GM21360 (cell line): ENCODE data around the gene POLR3G.

Experiments used
- ATAC-seq: cut with Tn5 transposase; IDR thresholded peaks from one replicate; pipeline ENCODE4 v1.9.1; 2021; ENCODE audit warnings: mild to moderate bottlenecking, moderate library complexity; ENCODE audit not compliant: unreplicated experiment

Gene POLR3G, protein sequence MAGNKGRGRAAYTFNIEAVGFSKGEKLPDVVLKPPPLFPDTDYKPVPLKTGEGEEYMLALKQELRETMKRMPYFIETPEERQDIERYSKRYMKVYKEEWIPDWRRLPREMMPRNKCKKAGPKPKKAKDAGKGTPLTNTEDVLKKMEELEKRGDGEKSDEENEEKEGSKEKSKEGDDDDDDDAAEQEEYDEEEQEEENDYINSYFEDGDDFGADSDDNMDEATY

DNA sequence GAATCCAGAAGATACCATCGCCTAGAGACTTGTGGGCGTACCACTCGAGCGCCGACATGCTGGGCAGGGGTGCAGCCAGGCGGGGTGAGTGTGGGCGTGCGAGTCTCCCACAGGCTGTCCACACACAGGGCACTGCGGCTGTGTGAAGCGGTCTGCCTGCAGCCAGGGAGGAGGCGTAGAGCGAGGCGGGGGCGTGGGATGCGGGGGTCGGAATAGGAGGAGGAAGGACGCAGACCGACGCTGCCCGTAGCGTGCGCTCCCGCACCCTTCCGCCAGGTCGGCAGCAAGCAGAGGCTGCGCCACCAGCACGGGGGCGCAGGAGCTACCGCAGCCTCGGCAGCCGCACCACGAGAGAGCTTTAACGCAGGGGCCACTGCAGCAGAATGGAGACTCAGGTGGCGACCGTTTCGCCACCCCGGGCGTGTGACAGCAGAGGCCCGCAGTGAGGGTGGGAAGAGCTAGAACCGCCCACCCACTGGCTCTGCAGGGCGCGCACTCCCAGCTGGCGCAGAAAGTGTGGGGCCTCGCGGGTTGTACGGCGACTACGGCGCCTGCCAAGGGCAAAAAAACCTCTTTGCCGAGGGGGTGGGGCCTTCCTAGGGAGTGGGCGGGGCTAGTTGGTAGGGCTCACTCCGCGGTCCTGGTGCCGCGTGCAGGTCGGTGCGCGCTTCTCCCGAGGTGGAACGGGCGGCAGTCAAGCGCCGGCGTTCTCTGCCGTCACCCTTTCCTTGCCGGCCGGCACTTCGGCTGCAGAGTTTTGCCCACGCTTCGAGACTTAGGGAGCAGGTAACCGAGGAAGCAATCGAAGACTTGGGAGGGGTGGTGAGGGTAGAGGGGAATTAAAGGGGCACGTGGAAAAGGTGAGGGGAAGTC lies at the start of gene POLR3G, which contains the start of gene MBLAC2:
POLR3G (plus strand) TSS at position 630 of the 873 bp plus-strand sequence. CDS start 10,704 bp downstream, outside the sequence.
MBLAC2 (minus strand) TSS at position 537 of the 873 bp plus-strand sequence; CDS start at position 58, 479 bp downstream.
- ATAC-seq, result peak; percentile 76

DNA sequence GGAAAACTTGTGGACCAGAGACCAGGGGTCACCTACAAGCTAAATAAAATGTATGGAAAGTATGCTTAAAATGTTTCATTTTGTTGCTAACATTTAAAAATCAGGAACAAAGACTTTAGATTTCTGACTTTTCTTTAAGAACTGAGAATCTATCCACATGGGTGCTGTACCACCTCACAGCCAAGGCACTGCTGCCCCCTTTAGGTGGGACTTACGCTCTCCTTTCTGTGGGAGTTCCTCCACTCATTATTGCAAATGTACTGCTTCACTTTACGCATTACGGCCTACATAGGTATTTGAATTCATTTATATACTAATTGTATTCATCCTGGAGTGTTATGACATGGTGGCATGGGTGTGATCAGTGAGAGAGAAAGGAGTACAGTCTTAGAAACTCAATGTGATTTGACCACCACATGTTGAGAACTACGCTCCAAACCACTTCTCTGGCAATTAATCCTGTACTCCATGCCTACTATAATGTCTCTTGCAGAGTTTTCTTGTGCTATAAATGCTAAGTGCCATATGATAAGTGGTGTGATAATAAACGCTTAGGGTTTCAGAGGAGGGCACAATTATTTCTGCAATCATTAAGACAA lies 40.4 kb upstream of the POLR3G start:
- ATAC-seq, result peak; percentile 80

DNA sequence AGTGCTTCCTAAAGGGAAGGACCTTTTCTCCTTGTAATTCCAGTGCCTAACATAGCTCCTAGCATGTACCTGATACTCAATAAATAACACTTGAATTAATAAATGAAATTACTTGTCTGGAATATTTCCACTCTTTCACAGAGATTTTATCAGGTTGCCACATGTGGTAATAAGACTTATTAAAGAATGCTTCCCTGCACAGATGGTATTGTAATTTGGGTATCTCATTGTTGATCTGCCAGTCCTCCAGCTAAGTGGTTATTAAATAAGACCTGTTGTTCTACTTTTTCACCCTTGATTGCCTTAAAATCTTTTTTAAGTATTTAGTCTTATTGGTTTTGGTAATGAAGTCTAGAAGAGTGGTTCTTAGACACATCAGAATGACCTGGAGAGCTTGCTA lies 37.0 kb upstream of the POLR3G start:
- ATAC-seq, result no peak

DNA sequence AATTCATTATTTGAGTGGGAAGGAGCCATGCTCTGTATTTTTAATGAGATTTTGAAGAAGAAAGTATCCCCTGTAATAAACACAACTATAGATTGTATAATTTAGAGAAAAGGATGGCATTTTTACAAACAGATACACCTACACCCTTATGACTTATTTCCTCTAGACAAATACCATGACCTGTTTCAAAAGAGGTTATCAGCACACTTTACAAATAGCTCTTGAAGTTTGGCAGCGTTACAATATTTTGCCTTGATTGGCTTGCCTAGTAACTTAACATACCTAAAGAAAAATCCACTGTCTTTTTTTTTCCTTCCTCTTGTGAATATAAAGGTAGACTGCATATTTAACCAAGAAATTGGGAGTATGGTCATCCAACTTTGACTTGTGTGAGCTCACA lies 36.6 kb upstream of the POLR3G start:
- ATAC-seq, result no peak

DNA sequence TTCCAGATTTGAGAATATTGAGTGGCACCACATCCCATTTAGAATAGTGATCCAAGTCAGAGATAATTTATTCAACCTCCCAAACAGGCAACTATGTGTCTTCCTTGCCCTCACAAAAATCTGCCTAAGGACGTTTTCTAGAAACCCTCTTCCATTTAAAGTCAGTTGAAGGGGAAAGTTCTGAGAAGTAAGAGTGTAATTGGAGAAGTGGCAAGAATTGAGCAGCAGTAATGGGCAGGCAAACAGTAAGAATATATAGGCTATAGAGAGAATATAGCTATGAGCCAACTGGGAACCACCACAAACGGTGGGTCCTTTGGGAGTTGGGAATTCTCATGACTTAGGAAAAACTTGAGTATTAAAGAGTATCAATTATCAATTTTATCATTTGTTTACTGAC lies 34.0 kb upstream of the POLR3G start:
- no peak for ATAC-seq

DNA sequence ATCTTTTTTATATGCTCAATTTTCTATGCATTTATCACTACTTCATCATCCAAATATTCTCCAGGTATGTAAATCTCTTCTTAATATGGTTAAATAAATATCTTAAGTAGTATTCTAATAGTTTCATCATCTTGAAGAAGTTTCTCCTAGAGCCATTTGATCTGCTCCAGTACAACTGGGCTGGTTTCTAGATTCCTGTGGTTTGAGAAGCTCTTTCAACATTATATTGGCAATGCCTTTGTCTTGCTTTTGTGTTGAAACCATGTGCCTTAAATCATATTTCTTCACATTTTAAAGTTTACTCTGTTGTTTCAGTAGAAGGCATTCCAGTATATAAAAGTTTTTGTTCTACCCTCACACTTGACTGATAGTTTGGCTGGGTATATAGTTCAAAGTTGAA lies 27.7 kb upstream of the POLR3G start:
- ATAC-seq, result no peak

DNA sequence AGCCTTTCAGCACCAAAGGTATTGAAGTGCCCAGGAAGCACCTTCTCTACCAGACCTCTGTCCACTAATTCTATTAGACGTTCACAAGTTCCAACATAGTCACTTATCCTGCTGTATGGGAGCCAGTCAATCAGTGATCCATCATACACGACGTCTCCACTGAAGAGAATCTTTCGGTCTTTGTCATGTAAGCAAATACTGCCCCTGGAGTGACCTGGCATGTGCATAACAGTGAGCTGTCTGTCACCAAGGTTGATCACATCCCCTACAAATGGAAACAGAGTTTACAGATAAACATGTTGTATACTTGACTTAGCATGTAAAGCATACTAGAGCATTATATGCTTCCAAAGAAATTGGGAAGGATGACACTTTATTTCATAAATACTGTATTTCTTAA lies 13.4 kb upstream of the POLR3G start:
- no peak for ATAC-seq

DNA sequence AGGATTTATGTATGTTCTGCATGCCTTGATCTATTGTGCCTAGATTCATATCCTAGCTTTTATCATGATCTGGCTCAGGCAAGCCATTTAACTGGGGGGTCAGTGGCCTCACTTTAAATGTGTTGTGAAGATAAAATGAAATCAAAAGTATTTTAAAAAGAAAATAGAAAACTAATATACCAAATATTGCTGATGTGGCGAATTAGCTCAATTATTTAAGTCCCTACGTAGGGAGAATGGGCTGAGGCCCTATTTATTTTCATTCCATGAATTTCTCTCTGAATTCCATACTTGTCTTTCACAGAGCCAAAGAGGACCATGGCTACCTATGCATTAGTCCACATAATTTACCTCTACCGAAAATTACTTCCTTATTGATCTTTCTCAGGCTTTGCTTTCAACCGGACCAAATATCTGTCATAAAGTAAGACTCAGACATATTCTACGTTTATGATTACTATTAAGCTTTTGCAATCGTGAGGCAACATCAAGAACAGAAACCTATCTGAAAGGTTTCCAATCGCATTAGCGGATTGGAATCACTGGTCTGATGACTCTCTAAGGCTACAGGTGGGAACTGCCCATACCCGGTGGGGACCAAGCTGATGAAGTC lies 1.8 kb upstream of the POLR3G start:
- ATAC-seq, result peak; percentile 2

DNA sequence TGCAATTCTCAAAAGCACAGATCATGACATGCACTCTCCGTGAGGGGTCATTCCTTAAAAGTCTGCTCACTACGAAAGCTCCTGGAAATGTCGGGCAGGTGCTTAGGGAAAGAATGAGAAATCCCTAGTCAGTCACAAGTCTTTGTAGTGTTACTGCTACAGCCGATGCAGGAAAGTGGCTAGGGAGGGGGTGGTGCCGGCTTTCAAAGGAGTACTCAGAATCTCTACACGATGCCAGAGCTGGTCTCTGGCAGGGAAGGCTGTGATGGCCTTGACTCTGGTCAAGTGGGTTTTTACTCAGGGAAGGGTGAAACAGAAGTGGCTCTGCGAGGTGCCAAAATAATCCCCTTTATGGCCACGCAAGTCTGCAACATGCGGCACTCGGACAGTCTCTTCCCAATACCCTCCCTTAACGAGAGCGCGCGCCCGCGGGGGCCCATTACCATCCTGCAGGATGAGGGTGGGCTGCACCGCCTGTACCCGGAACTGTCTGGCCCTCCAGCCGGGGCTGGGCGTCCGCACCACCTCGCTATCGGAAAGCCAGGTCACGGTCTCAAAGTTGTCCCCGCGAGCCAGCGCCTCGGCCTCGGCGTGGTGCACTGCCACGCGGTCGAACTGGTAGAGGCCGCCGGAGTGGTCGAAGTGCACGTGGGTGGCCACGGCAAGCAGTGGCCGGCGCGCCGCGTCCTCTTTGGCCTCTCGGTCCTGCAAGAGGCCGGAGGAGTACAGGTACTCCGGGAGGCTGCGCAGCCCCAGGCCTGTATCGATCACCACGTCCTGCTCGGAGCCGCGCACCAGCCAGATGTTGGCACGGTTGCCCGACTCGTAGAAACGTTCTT lies 1.0 kb upstream of the POLR3G start:
- peak; percentile 17 for ATAC-seq

DNA sequence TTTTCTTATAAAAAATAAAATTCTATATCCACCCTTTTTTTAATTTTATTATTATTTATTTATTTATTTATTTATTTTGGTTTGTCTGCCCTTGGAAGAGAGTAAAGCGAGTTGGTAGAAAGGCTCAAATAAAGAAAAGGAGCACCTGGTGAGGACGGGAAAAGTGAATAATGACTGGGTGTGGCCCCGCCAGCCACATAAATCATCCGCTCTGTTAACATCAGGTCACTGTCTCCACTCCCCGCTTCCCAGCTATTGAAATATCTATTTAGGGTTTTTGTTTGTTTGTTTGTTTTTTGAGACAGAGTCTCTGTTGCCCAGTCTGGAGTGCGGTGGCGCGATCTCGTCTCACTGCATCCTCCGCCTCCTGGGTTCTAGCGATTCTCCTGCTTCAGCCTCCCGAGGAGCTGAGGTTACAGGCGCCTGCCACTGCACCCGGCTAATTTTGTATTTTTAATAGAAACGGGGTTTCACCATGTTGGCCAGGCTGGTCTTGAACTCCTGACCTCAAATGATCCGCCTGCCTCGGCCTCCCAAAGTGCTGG lies 844 bp downstream of the POLR3G start:
- no peak for ATAC-seq

DNA sequence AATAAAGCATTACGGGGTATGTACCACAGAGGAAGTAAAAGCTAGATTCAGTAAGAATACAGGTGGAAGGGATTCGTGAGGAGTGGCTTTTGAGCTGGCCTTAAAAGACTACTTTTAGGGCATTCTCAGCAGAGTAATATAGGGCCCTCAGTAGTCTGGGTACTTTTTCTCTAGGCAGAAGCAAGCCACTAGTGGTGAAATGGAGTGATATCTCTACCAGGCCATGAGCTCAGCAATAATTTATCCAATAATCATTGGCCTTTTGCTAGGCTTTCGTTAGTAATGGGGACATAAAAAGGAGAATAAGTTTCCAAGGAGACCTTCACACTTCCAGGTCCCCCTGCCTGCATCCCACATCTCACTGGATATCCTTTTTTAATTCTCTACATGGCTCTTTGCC lies 1.7 kb downstream of the POLR3G start:
- ATAC-seq, result no peak

DNA sequence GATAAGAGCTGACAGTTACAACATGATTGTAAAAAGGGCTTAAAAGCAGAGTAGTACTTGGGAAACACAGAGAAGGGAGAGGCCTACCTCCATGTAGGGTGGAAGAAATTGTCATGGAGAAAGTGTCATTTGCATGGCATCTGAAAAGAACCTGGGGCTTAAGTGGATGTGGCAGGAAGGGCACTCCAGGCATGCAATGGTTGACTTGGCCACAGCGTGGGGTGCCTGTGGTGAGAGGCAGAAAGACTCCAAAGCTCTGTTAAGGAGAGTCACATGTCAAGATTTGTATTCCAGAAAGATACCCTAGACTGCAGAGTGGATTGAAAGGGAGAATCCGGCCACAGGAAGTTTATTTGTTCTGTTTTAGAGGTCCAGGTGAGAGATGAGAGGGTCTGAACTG lies 2.4 kb downstream of the POLR3G start:
- no peak for ATAC-seq

DNA sequence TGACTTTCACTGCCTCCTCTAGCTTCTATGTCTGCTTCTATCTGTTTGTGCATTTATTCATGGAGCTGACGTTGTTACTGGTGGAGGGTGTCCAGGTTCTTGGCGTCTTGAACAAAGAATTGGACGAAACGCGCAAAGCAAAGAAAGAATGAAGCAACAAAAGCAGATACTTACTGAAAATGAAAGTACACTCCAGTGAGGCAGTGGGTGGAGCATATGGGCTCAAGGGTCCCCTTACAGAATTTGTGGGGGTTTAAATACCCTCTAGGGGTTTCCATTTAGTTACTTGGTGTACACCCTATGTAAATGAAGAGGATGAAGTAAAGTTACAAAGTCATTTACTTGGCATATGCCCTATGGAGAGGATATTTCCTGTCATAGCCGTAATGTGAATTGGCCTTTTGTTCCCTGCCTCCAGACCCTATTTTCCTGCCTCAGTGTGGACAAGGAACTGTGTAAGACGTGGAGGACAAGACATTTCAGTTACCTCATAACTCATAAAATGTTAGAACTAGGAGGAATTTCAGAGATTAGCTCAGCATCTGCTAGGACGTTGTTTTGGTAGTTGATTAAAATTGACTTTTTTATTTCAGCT lies 3.1 kb downstream of the POLR3G start:
- ATAC-seq, result no peak

DNA sequence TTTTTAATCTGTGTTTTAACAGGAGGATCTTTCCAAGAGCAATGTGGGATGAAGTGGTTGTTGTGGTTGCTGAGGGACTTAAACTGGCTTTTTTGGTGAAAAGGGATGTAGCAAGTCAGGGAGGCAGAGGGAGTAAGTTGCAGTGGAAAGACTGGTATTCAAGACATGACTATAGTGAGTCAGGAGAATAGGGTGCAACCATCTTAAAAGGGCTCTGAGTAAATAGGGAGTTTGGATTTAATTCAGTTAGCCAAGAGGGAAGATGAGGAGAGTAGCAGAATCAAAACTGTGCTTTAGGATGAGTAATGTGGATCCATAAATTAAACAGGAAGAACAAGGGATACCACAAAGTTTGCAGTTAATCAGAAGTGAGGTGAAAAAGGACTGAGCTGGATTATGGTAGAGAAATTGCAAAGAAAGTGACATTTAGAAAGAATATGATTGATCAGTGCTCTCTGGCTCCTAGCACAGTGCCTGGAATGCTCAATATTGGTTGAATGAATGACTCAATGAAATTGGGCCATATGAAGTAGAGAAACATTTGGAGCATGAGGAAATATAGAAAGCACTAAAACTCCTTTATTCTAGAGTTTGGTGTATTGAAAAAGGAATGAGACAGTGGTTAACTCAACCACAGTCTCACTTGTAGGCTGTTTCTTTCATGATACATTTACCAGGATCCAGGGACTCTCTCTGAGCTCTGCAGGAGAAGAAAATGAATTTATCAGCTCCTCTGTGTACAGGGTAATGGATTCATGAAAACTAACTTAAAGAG lies 5.1 kb downstream of the POLR3G start:
- ATAC-seq, result no peak

DNA sequence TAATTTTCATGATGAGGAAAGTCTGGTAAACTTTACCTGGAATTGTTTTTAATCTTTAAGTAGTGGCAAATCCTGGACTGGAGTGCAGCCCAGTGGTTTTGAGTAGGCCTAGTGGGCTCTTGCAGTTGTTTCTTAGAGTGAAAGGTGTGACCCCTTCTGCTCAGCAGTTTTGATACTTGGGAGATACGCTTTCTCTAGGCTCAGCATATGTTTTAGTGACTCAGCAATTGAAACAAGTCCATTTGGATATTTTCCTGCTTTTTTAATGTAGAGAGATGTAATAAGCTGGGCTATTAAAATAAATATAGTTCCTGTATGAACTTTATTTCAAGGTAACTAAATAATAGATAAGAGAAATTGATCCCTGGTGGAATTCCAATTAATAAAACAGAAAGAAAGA lies 6.0 kb downstream of the POLR3G start:
- no peak for ATAC-seq

DNA sequence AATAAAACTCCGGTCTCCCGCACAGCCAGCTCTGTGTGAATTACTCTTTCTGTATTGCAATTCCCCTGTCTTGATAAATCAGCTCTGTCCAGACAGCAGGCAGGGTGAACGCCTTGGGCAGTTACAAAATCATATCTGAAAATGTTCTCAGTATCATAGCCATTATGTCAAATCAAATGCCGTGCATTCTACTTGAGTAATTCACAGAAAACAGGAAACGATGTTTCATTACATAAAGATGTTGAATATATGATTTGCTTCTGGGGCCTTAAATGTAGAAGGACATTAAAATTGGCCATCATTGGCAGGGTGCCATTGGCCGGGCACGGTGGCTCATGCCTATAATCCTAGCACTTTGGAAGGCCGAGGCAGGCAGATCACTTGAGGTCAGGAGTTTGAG lies 8.5 kb downstream of the POLR3G start:
- ATAC-seq, result no peak

DNA sequence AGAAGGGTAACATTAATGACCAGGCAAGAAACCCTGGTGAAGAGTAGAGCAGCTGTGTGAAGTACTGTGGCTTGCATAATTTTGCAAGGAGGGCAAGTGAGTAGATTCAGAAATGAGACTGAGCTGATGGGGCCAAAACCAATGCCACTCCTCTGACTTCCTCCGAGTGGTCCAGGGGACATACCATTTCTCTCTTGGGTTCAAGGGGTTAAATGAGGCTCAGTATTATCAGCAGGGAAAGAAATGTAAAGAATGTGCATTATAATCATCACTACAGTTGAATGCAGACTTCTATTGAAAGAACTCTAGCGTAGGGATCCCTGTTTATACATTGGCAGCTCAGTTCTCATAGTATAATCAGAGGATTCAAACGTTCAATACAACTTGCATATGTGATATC lies 9.9 kb downstream of the POLR3G start:
- no peak for ATAC-seq

DNA sequence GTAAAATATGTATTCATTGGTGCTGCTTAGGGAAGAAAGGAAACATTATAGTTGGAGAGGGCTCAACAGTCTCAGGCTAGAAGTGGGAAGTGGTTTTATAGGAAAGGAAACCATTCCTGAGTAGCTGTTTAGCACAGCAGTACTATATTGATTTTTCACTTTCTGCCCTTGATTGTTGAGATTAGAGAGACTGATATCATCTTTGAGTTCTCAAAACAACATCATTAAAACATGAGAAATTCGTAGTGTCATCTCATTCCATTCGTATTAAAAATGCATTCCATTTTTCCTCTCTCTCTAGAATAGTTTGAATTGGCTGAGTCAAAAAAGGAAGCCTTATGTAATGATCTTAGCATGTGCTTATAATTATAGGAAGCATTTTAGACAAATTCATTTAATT lies 14.1 kb downstream of the POLR3G start:
- ATAC-seq, result no peak

DNA sequence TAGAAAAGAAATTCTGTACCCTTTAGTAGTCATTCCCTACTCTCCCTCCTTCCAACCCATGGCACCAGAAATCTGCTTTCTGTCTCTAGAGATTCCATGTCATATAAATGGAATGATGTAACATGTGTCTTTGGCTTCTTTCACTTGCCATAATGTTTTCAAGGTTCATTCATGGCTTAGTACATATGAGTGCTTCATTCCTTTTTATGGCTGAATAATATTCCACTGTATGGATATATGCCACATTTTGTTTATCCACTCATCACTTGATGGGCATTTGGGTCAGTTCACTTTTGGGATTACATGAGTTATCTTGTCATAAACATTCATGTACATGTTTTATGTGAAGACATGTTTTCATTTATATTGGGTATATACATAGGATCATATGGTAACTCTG lies 19.4 kb downstream of the POLR3G start:
- no peak for ATAC-seq
